ENCODE results near the gene ARHGEF25.
"Not testable (repeated sequence)": the region's sequence is repeated elsewhere in the genome, so short reads cannot be mapped to it uniquely, and the experiment has no call there.

The ARHGEF25 gene

DNA sequence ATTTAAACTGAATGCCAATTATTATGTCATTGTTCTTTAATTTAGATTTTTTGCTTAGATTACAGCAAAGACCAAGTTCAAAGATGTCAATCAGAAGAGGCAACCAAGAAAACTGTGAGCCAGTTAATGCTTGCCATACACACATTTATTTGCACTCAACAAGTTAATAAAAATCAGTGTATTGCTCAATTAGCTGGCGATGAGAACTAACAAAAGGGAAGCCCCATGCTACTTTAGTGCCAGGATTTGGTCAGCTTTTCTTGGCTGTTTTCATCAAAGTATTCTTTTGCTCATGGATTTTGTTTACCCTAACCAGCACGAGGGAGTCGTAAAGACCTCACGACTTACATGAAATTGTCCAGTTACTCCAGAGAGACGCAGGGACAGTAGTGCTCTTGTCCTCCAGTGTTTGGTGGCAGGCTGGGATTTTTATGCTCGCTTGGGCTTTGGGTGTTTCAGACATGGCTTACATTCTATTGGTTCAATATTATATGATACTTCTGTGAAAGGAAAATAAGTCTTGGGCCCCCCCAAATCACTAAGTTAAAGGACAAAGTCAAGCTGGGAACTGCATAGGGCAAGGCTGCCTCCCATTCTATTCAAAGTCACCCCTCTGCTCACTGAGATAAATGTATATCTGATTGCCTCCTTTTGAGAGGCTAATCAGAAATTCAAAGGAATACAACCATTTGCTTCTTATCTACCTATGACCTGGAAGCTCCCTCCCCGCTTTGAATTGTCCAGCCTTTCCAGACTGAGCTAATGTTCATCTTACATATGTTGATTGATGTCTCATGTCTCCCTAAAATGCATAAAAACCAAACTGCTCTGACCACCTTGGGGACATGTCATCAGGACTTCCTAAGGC, 29.2 kb downstream of the ARHGEF25 start:
- no peak for DNase-seq

DNA sequence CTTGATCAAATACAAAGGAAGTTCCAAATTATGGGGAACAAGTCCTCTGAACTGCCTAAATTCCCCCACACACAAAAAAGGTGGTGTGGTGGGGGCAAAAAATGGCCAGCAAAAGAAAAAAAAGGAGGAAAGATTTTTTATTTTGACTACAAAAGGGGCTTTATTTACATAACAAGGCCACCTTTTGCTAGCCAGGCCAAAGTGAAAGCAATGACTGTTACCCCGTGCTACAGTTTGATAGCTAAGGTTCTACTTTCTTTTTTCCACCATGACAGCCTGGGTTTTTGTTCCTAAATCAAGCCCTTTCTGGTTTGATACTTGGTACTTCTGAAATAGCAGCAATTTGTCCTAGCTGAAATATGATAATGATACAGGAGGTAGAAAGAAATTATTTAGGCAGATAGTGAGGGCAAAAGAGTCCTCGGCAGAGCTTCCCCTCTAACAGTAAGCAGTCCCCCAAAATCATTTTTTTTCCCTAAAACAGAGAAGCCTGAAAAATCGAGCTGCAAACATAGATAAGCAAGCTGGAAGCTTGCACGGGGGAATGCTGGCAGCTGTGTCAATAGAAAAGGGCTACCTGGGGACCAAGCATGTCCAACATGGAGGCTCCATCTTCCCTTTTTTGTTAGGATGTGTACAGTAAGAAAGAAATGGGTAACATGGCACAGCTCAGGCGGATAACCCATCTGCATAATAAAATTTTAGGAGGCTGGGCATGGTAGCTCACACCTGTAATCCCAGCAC, 30.6 kb downstream of the ARHGEF25 start:
- no peak for DNase-seq

DNA sequence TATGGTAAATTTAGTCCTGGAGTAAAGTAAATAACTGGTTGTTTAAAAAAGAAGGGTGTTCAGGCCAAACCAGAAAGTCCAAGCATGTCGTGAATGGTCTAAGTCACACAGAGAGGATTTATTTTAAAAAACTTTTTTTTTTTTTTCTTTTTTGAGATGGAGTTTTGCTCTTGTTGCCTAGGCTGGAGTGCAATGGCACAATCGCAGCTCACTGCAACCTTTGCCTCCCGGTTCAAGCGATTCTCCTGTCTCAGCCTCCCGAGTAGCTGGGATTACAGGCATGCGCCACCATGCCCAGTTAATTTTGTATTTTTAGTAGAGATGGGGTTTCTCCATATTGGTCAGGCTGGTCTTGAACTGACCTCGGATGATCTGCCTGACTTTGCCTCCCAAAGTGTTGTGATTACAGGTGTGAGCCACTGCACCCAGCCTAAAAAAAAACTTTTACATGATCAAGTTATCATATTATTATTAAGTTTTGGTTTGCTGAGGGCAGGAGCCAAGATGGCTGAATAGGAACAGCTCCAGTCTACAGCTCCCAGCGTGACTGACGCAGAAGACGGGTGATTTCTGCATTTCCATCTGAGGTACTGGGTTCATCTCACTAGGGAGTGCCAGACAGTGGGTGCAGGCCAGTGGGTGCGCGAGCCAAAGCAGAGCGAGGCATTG, 34.9 kb downstream of the ARHGEF25 start:
- DNase-seq = not testable (repeated sequence)

DNA sequence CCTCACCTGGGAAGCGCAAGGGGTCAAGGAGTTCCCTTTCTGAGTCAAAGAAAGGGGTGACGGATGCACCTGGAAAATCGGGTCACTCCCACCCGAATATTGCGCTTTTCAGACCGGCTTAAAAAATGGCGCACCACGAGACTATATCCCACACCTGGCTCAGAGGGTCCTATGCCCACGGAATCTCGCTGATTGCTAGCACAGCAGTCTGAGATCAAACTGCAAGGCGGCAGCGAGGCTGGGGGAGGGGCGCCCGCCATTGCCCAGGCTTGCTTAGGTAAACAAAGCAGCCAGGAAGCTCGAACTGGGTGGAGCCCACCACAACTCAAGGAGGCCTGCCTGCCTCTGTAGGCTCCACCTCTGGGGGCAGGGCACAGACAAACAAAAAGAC, 35.4 kb downstream of the ARHGEF25 start:
- not testable (repeated sequence) for DNase-seq

DNA sequence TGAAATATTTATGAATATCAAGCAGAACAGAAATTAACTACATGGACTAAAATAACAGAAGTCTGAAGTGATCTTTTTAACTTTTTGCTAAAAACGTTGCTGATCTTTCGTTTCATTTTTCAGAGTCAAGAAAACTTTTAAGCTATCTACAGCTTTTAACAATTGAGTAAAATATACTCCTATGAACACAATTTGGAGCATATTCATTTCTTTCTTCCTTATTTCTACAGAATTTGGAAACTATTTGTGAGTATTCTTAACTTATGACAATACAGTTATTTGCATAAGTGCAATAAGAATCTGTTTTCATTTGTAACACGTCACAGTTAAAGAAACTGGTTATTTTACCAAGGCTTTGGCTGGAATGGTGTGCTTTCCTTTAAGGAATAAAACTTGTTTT, 42.8 kb downstream of the ARHGEF25 start:
- DNase-seq = no peak

DNA sequence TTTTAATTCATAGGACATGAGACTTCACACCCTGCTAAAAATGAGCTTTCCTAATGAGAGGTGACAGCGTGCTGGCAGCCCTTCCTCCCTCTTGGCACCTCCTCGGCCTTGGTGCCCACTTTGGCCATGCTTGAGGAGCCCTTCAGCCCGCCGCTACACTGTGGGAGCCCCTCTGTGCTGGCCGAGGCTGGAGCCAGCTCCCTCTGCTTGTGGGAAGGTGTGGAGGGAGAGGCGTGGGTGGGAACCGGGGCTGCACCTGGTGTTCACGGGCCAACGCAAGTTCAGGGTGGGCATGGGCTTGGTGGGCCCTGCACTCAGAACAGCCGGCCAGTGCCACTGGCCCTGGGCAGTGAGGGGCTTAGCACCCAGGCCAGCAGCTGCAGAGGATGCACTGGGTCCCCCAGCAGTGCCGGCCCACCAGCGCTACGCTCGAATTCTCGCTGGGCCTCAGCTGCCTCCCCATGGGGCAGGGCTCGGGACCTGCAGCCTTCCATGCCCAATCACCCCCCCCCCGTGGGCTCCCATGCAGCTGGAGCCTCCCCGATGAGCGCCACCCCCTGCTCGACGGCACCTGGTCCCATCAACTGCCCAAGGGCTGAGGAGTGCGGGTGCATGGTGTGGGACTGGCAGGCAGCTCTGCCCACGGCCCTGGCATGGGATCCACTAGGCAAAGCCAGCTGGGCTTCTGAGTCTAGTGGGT, 44.5 kb downstream of the ARHGEF25 start:
- DNase-seq = no peak

DNA sequence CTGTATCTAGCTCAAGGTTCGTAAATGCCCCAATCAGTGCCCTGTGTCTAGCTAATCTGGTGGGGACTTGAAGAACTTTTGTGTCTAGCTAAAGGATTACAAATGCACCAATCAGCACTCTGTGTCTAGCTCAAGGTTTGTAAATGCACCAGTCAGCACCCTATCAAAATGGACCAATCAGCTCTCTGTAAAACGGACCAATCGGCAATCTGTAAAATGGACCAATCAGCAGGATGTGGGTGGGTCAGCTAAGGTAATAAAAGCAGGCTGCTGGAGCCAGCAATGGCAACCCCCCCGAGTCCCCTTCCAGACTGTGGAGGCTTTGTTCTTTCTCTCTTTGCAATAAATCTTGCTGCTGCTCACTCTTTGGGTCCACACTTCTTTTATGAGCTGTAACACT, 45.2 kb downstream of the ARHGEF25 start:
- DNase-seq = not testable (repeated sequence)

DNA sequence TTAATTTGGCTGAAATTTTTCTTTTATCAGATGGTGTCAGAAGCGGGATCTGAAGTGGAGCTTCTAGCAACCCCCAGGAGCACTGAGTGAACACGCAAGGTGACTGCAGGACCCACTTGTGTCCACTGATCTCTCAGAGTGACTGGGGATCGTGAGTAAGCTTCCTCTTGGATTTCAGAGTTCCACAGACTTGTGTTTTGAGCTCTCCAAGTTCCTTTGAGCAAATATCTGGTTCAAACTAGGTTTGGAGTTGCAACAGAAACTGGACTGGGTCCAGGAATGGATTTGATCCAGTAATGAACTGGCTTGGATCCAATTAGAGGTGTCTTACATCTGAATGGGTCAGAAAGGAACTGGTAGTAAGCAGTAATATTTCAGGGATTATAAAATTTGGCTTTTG, 46.5 kb downstream of the ARHGEF25 start:
- DNase-seq = peak; percentile 39

DNA sequence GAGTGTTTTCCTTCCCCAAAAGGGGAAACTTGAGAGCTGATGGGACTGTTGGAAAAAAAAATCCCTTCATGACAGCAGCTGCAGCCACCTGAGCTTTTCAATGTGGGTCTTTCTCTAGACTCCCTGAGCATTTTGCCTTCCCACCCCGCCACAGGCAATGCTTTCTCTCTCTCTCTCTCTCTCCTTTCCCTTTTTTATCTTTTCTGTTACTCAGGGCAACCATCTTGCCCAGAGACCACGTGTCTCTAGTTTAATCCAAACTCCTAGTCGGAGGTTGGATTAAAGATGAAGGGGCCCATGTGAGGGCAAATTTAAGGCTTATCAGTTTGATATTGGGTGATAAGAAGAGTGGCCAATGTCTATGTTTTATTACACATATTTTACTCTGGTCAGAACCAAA, 47.7 kb downstream of the ARHGEF25 start:
- no peak for DNase-seq

DNA sequence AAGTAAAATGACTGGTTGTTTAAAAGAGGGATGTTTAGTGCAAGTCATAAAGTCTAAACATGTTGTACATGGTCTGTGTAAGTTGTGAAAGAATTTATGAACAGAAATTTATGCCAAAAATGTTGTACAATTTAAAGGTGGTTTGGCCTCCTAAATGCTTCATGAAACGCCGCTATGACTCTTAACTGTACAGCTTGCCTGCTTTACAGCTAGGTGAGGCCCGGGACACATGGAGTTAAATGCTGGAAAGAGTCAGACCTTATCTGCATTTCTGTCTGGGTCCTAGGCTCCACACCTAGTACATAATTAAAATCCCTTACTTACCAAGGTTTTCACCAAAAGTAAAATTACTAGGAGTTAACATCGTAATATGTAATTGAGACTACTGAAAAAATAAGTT, 50.1 kb downstream of the ARHGEF25 start:
- no peak for DNase-seq

DNA sequence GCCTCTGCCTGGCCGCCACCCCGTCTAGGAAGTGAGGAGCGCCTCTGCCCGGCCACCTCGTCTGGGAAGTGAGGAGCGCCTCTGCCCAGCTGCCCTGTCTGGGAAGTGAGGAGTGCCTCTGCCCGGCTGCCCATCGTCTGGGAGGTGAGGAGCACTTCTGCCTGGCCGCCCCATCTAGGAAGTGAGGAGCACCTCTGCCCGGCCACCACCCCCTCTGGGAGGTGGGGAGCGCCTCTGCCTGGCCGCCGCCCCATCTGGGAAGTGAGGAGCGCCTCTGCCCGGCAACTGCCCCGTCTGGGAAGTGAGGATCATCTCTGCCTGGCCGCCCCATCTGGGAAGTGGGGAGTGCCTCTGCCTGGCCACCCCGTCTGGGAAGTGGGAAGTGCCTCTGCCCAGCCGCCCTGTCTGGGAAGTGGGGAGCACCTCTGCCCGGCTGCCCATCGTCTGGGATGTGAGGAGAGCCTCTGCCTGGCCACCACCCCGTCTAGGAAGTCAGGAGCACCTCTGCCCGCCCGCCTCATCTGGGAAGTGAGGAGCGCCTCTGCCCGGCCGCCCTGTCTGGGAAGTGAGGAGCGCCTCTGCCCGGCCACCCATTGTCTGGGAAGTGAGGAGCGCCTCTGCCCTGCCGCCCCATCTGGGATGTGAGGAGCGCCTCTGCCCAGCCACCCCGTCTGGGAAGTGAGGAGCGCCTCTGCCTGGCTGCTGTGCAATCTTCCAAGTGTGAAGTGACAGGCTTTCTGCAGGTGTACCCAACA, 54.0 kb downstream of the ARHGEF25 start:
- DNase-seq = not testable (repeated sequence)

All from NCI-H2029 (cell line).